AML-193 (cell line): ENCODE measurements around the gene KRTAP10-2.
A peak's percentile ranks its signal among the peaks of the same experiment; 100 is the strongest.
"Not testable (repeated sequence)": the region's sequence is repeated elsewhere in the genome, so short reads cannot be mapped to it uniquely, and the experiment has no call there.

ENCODE experiments used
- DNase-seq, 2 experiments: peaks; one replicate each; lab custom pipeline; 2025; lab: John Stamatoyannopoulos, UW

Gene KRTAP10-2

GRCh38 chr21:44513389-44514217 lies 37.7 kb downstream of the KRTAP10-2 start:
- DNase-seq, result no peak

GRCh38 chr21:44512496-44513388 lies 38.6 kb downstream of the KRTAP10-2 start:
- no peak for DNase-seq

- DNase-seq, result no peak
Measured at GRCh38 chr21:44511938-44512275, 39.4 kb downstream of the KRTAP10-2 start.

GRCh38 chr21:44511219-44511937 lies 39.9 kb downstream of the KRTAP10-2 start:
- no peak for DNase-seq

GRCh38 chr21:44510508-44511218 lies 40.6 kb downstream of the KRTAP10-2 start:
- peak; percentile 7 to 45 for DNase-seq

- DNase-seq, result no peak
Measured at GRCh38 chr21:44510109-44510507, 41.2 kb downstream of the KRTAP10-2 start.

GRCh38 chr21:44509539-44509938 lies 41.8 kb downstream of the KRTAP10-2 start:
- DNase-seq, result no peak

GRCh38 chr21:44508711-44509445 lies 42.4 kb downstream of the KRTAP10-2 start:
- DNase-seq, result no peak

- no peak for DNase-seq
Measured at GRCh38 chr21:44508426-44508710, 42.9 kb downstream of the KRTAP10-2 start.

GRCh38 chr21:44507673-44508425 lies 43.5 kb downstream of the KRTAP10-2 start:
- DNase-seq, result no peak

- DNase-seq, result no peak
Measured at GRCh38 chr21:44506279-44507255, 44.7 kb downstream of the KRTAP10-2 start.

GRCh38 chr21:44505673-44506278 lies 45.5 kb downstream of the KRTAP10-2 start:
- no peak for DNase-seq

- DNase-seq, result peak; percentile 56 to 68
Measured at GRCh38 chr21:44503901-44504399, 47.4 kb downstream of the KRTAP10-2 start.

GRCh38 chr21:44503006-44503889 lies 48.1 kb downstream of the KRTAP10-2 start:
- DNase-seq, result not testable (repeated sequence)

- no peak for DNase-seq
Measured at GRCh38 chr21:44502171-44502958, 48.9 kb downstream of the KRTAP10-2 start.
